ENCODE measurements around the gene CRYGB.

DNA sequence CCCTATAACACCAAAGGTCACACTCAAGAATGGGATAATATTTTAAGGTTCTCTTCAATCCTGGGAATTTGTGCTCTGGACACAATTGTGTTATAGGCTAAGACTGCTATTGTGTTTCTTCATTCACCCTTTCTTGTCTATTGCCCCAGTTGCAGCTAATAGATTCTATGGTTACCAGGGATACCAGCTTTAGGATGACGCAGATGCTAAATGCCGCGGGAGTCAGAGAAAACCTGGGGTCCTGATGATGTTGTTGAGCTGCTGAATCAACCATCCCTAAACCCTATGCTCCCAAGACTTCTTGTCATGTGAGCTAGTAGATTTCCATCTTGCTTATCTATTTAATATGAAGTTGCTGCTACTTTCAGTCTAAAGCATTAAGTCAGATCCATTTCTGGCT, 27.0 kb downstream of the CRYGB start:
- TF ChIP-seq, protein P1, sequence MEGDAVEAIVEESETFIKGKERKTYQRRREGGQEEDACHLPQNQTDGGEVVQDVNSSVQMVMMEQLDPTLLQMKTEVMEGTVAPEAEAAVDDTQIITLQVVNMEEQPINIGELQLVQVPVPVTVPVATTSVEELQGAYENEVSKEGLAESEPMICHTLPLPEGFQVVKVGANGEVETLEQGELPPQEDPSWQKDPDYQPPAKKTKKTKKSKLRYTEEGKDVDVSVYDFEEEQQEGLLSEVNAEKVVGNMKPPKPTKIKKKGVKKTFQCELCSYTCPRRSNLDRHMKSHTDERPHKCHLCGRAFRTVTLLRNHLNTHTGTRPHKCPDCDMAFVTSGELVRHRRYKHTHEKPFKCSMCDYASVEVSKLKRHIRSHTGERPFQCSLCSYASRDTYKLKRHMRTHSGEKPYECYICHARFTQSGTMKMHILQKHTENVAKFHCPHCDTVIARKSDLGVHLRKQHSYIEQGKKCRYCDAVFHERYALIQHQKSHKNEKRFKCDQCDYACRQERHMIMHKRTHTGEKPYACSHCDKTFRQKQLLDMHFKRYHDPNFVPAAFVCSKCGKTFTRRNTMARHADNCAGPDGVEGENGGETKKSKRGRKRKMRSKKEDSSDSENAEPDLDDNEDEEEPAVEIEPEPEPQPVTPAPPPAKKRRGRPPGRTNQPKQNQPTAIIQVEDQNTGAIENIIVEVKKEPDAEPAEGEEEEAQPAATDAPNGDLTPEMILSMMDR (IDR thresholded peaks at IDR 0.05): no peak
- no peak for TF ChIP-seq POLR2A (IDR thresholded peaks at IDR 0.05)

Data from testis (tissue), 2 donors.